Breast epithelium (tissue), 4 donors: ENCODE results near the gene ZNF862. TPM values are rescaled to one million over a fixed set of nuclear protein-coding genes. Genes with fewer than 3 reads are reported as not detected.

Source experiments
- DNase-seq, 2 donors: peaks; one replicate each; pipeline ENCODE4 v3.0.0-alpha.2; 2019; ENCODE audit warnings: low spot score in 2 of 2
- H3K27ac ChIP-seq, 2 donors: fragments of 200-600 bp; sonication (generic) in 1 of 2; one replicate each; pipeline ENCODE4 v1.5.1; 2016 to 2019; ENCODE audit warnings: mild to moderate bottlenecking in 1 of 2
- H3K27me3 ChIP-seq, 2 donors: fragments of 200-600 bp; sonication (generic) in 1 of 2; one replicate each; pipeline versions ENCODE4 v1.5.1 to v1.6.0; 2017 to 2019; ENCODE audit warnings: control low read depth in 1 of 2, mild to moderate bottlenecking in 1 of 2
- H3K36me3 ChIP-seq: fragments of 200-600 bp; one replicate; pipeline ENCODE4 v1.5.1; 2019
- H3K4me1 ChIP-seq, 2 donors: fragments of 200-600 bp; sonication (generic); one replicate each; pipeline ENCODE4 v1.5.1; 2016 to 2019; ENCODE audit warnings: control low read depth in 1 of 2
- H3K4me3 ChIP-seq, 3 donors: fragments of 200-600 bp; sonication (generic); 1 replicate in 2 of 3; 2 replicates in 1 of 3; pipeline ENCODE4 v1.5.1; 2016 to 2019; ENCODE audit warnings: mild to moderate bottlenecking in 3 of 3, moderate library complexity in 2 of 3
- H3K9me3 ChIP-seq, 2 donors: fragments of 200-600 bp; sonication (generic) in 1 of 2; one replicate each; pipeline ENCODE4 v1.5.1; 2016 to 2019; ENCODE audit warnings: control low read depth in 1 of 2
- POLR2A ChIP-seq: fragments of 450-650 bp; IDR thresholded peaks from one replicate; pipeline ENCODE4 v1.6.1; 2016; ENCODE audit warnings: antibody characterized with exemption, mild to moderate bottlenecking, moderate library complexity
- POLR2AphosphoS5 ChIP-seq, 3 donors: sonication (generic); formaldehyde crosslinking; IDR thresholded peaks; one replicate each; pipeline ENCODE4 v1.6.1; 2017; ENCODE audit warnings: antibody characterized with exemption in 3 of 3
- intact Hi-C: fragments of 100-400 bp; cut with DNase I; formaldehyde crosslinking; loops from one replicate; pipeline ENCODE4 v1.15.1; 2023; ENCODE audit warnings: low total_unique reads
- total RNA-seq, 3 donors: library from RNA; depleted of rRNA; stranded (reverse); fragments of >200 nt; gene quantifications; one replicate each; pipeline ENCODE4 v1.1.0, GENCODE V29; 2016
- TF ChIP-seq, protein P1 (sequence below), 3 donors: fragments of 450-650 bp; IDR thresholded peaks; one replicate each; pipeline ENCODE4 v1.5.1; 2016 to 2017; ENCODE audit warnings: antibody characterized with exemption in 3 of 3, mild to moderate bottlenecking in 3 of 3, moderate library complexity in 3 of 3

Gene ZNF862
- total RNA-seq, 3 donors from 2014 or later, result 21.4 to 27.8 (median 27.2) TPM

DNA sequence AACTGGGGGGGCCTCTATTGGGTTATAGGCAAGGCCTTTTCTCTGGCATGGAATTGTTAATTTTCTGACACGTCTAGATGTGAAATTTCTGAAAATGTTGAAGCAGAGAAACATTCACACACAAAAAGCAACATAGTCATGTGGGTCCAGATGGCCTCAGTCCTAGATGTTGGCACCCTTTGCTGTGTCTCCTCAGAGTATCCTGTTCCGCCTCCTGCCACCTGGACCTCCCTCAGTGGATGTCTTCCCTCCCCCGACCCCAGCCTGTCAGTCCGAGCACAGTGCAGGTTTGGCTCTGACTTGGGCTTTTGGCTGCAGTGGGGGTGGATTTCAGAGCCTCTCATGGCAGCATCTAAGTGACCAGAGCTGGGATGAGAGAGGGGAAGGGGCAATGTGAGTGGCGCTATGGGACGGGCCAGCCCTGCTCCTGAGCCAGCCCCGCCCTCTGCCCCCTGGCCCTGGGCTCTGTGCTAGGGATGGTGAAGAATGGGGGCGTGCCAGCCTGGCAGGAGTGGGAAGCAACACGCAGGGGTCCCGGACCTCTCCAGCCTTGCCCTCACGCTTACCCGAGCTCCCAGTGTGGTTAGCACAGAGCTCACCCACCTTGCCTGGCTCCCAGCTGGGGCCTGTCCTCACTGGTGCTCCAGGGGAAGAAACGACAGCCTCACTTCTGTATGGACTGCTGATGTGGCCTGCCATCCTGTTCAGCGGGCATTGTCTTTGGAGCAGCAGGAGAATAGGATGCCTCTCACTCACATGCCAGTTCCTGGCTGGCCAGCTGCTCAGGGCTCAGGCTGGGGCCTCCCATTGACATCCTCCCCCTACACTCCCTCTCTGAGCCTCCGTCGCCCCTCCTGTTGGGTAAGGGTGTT lies 41.8 kb downstream of the ZNF862 start:
- no peak for DNase-seq
- no peaks in the 10 kb centered on the region for H3K9me3 ChIP-seq
- intact Hi-C loops, result no loop called here
- TF ChIP-seq POLR2AphosphoS5 (IDR thresholded peaks at IDR 0.05), result no peak
- TF ChIP-seq, protein P1, sequence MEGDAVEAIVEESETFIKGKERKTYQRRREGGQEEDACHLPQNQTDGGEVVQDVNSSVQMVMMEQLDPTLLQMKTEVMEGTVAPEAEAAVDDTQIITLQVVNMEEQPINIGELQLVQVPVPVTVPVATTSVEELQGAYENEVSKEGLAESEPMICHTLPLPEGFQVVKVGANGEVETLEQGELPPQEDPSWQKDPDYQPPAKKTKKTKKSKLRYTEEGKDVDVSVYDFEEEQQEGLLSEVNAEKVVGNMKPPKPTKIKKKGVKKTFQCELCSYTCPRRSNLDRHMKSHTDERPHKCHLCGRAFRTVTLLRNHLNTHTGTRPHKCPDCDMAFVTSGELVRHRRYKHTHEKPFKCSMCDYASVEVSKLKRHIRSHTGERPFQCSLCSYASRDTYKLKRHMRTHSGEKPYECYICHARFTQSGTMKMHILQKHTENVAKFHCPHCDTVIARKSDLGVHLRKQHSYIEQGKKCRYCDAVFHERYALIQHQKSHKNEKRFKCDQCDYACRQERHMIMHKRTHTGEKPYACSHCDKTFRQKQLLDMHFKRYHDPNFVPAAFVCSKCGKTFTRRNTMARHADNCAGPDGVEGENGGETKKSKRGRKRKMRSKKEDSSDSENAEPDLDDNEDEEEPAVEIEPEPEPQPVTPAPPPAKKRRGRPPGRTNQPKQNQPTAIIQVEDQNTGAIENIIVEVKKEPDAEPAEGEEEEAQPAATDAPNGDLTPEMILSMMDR (IDR thresholded peaks at IDR 0.05), result no peak
- no peak for TF ChIP-seq POLR2A
- H3K27me3 ChIP-seq, result no peaks in the 10 kb centered on the region
- H3K36me3 ChIP-seq, result no peaks in the 10 kb centered on the region
- H3K4me1 ChIP-seq, result peaks cover 2 to 9% of the 10 kb centered on the region in 2 donors
- H3K27ac ChIP-seq, result peak overlapping the region in 1 of 2 donors; percentile 63
- H3K4me3 ChIP-seq, result no peak overlapping the region

DNA sequence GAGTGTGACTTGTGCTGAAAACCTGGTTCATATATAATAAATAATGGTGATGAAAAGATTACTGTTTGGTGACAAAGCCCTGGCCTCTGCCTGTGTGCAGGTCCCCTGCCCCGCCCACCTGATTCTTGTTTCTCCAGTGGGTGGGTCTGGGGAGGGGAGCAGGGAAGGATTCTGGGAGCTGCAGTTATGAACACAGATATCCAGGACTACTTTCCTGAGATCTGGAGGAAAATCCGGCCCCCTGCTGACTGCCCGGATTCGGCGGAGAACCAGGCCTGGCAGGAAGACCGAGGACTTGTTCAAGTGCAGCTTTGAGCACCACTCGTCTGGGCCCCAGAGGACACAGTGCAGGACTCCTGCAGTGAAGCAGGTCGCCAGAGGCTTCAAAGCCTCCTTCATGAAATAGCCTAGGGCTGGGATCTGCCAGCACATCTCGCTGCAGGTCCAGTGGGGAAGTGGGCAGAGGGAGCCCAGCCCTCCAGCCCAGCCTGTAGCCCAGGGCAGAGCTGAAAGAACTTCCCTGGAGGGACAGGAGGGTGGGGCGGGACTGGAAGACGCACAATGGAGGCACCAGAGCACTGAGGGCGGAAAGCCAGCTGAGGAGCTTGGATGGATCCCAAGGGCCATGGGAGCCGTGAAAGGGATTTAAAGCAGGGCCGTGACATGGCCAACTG lies 42.6 kb downstream of the ZNF862 start:
- Histone ChIP-seq H3K9me3 (no peaks in the 10 kb centered on the region), H3K4me1 (peaks cover 2 to 12% of the 10 kb centered on the region in 2 donors), H3K27ac (peak overlapping the region; percentile 33 to 63), H3K27me3 (no peaks in the 10 kb centered on the region), H3K4me3 (no peak overlapping the region), H3K36me3 (no peaks in the 10 kb centered on the region)
- intact Hi-C loops, result no loop called here
- TF ChIP-seq POLR2AphosphoS5 (IDR thresholded peaks at IDR 0.05), result no peak
- DNase-seq, result peak in 1 of 2 donors; percentile 47

DNA sequence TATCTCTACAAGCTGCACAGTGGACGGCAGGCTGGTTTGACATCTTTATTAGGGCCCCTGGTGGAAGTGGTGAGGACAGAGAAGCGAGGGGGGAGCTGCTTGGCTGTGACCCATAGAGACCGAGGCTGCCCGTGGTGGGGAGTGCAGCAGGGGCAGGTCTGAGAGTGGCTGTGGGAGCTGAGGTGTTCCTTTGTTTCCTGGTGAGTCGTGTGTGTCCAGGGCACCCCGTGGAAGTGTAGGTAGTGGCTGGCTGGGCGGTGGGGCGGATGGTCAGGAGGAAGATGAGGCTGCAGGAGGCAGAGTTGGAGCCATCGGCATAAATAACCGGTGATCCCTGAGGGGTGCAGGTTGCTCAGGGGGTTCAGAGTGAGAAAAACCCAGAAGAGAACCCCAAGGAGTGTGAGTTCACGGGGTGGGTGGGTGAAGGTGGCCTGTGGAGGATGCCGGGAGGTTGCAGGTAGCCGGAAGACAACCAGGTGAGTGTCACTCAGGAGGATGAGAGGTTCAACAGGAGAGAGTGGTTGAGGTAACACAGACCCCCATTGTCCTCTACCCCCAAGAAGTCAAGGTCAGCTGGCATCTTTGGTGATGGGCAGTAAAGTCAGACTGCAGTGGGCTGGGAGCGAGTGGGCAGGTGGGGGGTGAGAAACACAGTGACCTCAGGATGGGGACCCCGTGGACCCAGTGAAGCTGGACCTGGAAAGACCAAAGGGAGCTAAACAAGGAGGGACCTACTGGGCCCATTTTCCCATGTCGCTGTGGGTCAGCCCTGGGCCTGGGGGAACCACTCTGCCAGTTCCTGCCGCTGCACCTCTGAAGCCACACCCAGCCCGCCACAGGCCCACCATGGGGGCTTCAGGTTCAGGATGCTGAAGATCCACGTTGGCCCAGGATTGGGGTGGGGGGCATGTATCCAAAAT lies 43.4 kb downstream of the ZNF862 start:
- intact Hi-C loops, result no loop called here
- DNase-seq, result no peak
- Histone ChIP-seq H3K27me3 (no peaks in the 10 kb centered on the region), H3K9me3 (no peaks in the 10 kb centered on the region), H3K4me3 (no peak overlapping the region), H3K27ac (peak overlapping the region; percentile 69 to 81), H3K36me3 (no peaks in the 10 kb centered on the region), H3K4me1 (peaks cover 2 to 14% of the 10 kb centered on the region in 2 donors)
- no peak for TF ChIP-seq POLR2AphosphoS5 (IDR thresholded peaks at IDR 0.05)
- TF ChIP-seq, protein P1 (IDR thresholded peaks at IDR 0.05), result no peak
- no peak for TF ChIP-seq POLR2A

DNA sequence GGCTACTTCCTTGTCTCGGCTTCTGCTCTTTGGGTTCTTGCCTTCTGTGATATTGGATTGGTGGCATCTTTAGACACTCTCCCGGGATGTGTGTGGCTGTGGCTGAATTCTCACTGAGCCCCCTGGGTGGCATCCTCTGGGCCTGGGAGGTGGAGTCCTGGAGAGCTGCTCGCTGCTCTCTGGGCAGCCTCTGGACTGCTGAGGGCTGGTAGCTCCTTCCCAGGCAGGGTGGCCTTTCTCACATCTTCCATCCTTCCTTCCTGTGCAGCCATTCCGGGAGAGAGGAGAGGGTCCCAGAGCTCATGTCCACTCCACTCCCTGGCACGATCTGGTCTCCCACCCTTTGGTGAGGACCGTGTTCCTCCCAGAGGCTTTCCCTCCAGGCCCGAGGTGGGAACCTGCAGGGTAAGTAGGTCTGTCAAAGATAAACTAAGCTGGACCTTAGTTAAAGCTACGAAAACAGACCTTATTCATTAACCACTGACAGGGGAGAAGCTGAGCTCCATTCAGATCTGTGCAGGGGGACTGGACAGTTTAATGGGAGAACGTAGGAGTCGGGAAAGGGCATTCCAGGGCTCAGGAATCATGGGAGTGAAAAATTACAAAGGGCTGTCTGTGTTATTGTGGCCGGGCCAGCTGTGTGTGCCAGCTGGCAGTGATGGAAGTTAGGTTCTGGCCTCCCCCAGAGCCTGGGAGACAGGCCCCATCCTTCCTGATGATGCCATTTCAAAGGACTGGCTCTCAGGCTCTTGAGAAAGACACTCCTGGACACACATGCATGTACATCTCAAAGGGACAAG lies 44.3 kb downstream of the ZNF862 start:
- intact Hi-C loops, result no loop called here
- no peak for TF ChIP-seq POLR2AphosphoS5 (IDR thresholded peaks at IDR 0.05)
- TF ChIP-seq POLR2A, result no peak
- TF ChIP-seq, protein P1 (IDR thresholded peaks at IDR 0.05), result no peak
- Histone ChIP-seq H3K4me1 (peaks cover 2 to 14% of the 10 kb centered on the region in 2 donors), H3K4me3 (no peak overlapping the region), H3K9me3 (no peaks in the 10 kb centered on the region), H3K27me3 (no peaks in the 10 kb centered on the region), H3K36me3 (no peaks in the 10 kb centered on the region), H3K27ac (peak overlapping the region; percentile 69 to 81)
- peak; percentile 55 to 81 for DNase-seq

DNA sequence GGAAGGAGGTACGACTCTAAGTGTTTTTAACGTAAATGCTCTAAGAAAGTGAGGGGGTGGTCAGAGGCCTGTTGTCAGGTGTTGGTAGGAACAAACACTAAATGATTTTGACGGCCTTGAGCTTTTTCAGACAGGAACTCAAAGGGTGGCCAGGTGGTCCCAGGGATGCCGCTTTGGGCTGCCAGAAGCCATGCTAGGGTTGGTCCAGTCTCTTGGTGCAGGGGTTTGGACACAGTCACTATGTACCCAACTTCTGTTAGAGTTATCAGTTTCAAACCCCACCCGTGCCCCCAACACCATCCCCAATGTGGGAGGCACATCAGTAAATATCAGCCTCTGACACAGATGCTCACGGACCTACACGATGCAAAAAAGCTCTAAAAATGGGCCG lies 44.9 kb downstream of the ZNF862 start:
- TF ChIP-seq POLR2AphosphoS5 (IDR thresholded peaks at IDR 0.05), result no peak
- TF ChIP-seq POLR2A, result no peak
- TF ChIP-seq, protein P1 (IDR thresholded peaks at IDR 0.05), result no peak
- H3K4me3 ChIP-seq, result no peak overlapping the region
- no peak for DNase-seq
- H3K27me3 ChIP-seq, result no peaks in the 10 kb centered on the region
- no peaks in the 10 kb centered on the region for H3K9me3 ChIP-seq
- intact Hi-C loops, result no loop called here
- H3K27ac ChIP-seq, result peak overlapping the region; percentile 69 to 81
- H3K4me1 ChIP-seq, result peaks cover 2 to 14% of the 10 kb centered on the region in 2 donors
- no peaks in the 10 kb centered on the region for H3K36me3 ChIP-seq
